ENCODE measurements around the gene TAS2R60.

DNA sequence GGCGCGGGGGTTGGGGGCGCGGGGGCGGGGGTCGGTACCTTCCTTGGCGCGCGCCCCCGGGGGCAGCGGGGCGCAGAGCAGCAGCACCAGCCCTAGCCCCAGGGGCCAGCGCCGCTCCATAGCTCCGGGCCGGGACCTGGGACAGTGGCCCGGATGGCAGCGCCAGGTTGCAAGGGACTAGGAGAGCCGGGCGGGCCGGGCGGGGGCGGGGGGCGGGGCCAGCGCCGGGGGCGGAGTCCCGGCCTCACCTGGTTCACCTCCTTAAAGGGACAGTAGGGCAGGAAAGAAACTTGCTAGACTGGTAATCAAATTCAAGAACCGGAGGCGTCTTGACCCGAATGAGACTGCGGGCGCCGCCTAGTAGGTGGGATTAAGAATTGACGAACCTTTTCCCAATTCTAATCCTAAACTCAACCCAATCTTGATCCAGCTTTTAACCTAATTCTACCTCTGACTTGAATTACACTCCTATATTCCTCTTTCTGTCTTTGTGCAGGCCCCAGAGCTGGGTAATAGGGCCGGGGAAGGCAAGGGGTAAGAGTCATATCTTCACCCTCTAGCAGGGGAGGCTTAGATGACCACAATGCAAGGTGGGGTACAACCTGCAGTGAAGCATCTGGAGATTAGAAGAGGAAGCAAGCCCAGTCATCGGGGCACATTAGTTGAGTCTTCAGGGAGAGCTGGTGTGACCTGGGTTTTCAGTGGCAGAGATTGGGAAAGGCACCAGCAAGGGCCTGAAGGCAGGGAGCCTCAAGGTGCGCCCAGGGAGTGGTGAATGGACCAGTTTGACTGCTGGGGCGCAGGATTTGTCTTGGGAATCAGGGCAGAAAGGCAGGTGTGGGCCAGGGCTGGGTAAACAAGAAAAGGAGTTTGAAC lies 34.3 kb upstream of the TAS2R60 start, which contains the start of gene EPHA1:
- TF ChIP-seq POLR2A (IDR thresholded peaks at IDR 0.05), result no peak
- TF ChIP-seq, protein P1, sequence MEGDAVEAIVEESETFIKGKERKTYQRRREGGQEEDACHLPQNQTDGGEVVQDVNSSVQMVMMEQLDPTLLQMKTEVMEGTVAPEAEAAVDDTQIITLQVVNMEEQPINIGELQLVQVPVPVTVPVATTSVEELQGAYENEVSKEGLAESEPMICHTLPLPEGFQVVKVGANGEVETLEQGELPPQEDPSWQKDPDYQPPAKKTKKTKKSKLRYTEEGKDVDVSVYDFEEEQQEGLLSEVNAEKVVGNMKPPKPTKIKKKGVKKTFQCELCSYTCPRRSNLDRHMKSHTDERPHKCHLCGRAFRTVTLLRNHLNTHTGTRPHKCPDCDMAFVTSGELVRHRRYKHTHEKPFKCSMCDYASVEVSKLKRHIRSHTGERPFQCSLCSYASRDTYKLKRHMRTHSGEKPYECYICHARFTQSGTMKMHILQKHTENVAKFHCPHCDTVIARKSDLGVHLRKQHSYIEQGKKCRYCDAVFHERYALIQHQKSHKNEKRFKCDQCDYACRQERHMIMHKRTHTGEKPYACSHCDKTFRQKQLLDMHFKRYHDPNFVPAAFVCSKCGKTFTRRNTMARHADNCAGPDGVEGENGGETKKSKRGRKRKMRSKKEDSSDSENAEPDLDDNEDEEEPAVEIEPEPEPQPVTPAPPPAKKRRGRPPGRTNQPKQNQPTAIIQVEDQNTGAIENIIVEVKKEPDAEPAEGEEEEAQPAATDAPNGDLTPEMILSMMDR (IDR thresholded peaks at IDR 0.05), result no peak

All from testis (tissue), 2 donors.